ENCODE measurements around the gene TNPO3. TPM values are rescaled to one million over a fixed set of nuclear protein-coding genes. Genes with fewer than 3 reads are reported as not detected.

Gene TNPO3
- polyA plus RNA-seq, 1 of the 3 experiments (the other 2 are of a cell fraction), result 27.8 TPM

DNA sequence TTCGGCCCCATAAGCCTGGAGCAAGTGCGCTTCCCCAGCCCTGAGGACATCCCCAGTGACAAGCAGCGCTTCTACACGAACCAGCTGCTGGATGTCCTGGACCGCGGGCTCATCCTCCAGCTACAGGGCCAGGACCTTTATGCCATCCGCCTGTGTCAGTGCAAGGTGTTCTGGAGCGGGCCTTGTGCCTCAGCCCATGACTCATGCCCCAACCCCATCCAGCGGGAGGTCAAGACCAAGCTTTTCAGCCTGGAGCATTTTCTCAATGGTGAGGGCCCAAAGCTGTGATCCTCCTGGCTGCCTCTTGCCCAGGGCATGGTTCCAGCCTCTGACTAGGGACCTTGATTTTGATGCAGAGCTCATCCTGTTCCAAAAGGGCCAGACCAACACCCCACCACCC, 107.1 kb downstream of the TNPO3 start (continued):
- TF ChIP-seq MEF2A (IDR thresholded peaks at IDR 0.05; ENCODE audit: borderline replicate concordance, low read depth) (no peak), TCF12 (IDR thresholded peaks at IDR 0.05) (no peak), POLR2AphosphoS5 (IDR thresholded peaks at IDR 0.05; ENCODE audit: low read depth, low read length) (no peak)

DNA sequence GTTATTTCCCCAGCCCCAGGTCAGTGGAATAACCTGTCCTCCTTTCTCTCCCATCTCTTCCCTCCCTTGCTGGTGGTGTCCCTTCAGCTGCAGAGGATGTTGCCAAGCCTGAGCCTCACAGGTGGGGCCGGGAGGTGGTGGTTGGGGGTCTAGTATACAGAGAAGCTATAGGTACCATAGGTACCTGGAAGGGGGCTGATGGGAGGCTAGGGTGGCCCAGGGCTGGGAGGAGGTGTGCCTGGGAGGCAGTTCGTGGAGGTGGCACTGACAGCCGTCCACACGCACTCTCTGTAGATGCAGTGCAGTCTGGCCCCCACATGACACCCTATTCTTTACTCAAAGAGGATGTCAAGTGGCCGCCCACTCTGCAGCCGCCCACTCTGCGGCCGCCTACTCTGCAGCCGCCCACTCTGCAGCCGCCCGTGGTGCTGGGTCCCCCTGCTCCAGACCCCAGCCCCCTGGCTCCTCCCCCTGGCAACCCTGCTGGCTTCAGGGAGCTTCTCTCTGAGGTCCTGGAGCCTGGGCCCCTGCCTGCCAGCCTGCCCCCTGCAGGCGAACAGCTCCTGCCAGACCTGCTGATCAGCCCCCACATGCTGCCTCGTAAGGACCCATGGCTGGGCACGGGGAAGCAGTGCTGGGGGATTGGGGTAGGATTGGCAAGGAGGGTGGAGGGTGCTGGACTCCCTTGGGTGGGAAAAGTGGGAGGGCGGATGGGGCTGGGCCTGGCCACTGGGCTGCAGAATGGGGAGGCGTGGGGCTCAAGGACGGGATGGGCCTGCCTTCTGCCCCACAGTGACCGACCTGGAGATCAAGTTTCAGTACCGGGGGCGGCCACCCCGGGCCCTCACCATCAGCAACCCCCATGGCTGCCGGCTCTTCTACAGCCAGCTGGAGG, 107.7 kb downstream of the TNPO3 start:
- Histone ChIP-seq H3K9me3 (no peaks in the 10 kb centered on the region), H3K36me3 (replicated peaks in 1 of 2; ENCODE audit: control insufficient read depth in 1 of 2, insufficient read depth in 2 of 2, low read length in 1 of 2) (peaks cover 6 to 15% of the 10 kb centered on the region in 2 experiments), H3K4me3 (ENCODE audit: low read depth in 2 of 2, low read length in 1 of 2) (no peak overlapping the region), H3F3A (replicated peaks; ENCODE audit: insufficient read depth) (no peaks in the 10 kb centered on the region), H3K79me2 (ENCODE audit: insufficient read depth) (no peaks in the 10 kb centered on the region), H4K20me1 (ENCODE audit: insufficient read depth) (no peaks in the 10 kb centered on the region), H3K27me3 (ENCODE audit: insufficient read depth) (no peaks in the 10 kb centered on the region), H2AFZ (ENCODE audit: low read depth) (no peak overlapping the region), H3K27ac (ENCODE audit: low read depth in 2 of 2, low read length in 1 of 2) (no peak overlapping the region), H3K9ac (no peak overlapping the region), H3K4me1 (ENCODE audit: control insufficient read depth in 1 of 2, insufficient read depth in 2 of 2, low read depth in 1 of 2, low read length in 1 of 2) (peaks cover 0 to 28% of the 10 kb centered on the region in 2 experiments; a peak in 2 of 4 replicates), H3K4me2 (no peak overlapping the region), H3K9me2 (no peaks in the 10 kb centered on the region)
- CTCF ChIA-PET, result interaction anchor here (0.6 to 2.5 kb wide), 10 partner anchors 8 to 271 kb away, joined by 3 to 8 read pairs (median 4); partner anchors contain the start of gene IRF5
- TF ChIP-seq NRF1 (IDR thresholded peaks at IDR 0.05; ENCODE audit: low read depth, low read length), result no peak
- TF ChIP-seq TEAD4 (IDR thresholded peaks at IDR 0.05; ENCODE audit: borderline replicate concordance, insufficient read depth), result no peak
- TF ChIP-seq, protein P1, sequence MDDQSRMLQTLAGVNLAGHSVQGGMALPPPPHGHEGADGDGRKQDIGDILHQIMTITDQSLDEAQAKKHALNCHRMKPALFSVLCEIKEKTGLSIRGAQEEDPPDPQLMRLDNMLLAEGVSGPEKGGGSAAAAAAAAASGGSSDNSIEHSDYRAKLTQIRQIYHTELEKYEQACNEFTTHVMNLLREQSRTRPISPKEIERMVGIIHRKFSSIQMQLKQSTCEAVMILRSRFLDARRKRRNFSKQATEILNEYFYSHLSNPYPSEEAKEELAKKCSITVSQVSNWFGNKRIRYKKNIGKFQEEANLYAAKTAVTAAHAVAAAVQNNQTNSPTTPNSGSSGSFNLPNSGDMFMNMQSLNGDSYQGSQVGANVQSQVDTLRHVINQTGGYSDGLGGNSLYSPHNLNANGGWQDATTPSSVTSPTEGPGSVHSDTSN (IDR thresholded peaks at IDR 0.05), result no peak
- TF ChIP-seq FOSL2 (IDR thresholded peaks at IDR 0.05; ENCODE audit: borderline replicate concordance, low read depth), result no peak
- TF ChIP-seq TAF1 (IDR thresholded peaks at IDR 0.05; ENCODE audit: borderline replicate concordance, low read depth, low read length), result no peak
- TF ChIP-seq RCOR1 (IDR thresholded peaks at IDR 0.05; ENCODE audit: low read length), result no peak
- POLR2A ChIA-PET, result interaction anchor here (1.0 to 1.4 kb wide), 2 partner anchors 8 to 9 kb away, joined by 3 to 7 read pairs; partner anchors contain the start of gene IRF5
- WGBS (ENCODE audit: low lambda C conversion rate), result 84% methylated on average over 11 of the region's 22 CpGs
- peak; percentile 43 for DNase-seq

GRCh38 chr7:128945668-128946366, 109.1 kb downstream of the TNPO3 start:
- Histone ChIP-seq H3K27ac (ENCODE audit: low read depth in 2 of 2, low read length in 1 of 2) (no peak overlapping the region), H3K9me2 (no peaks in the 10 kb centered on the region), H2AFZ (ENCODE audit: low read depth) (no peak overlapping the region), H3K27me3 (ENCODE audit: insufficient read depth) (no peaks in the 10 kb centered on the region), H3K9me3 (no peaks in the 10 kb centered on the region), H3K4me2 (no peak overlapping the region), H3K4me1 (ENCODE audit: control insufficient read depth in 1 of 2, insufficient read depth in 2 of 2, low read depth in 1 of 2, low read length in 1 of 2) (peaks cover 0 to 17% of the 10 kb centered on the region in 2 experiments; a peak in 2 of 4 replicates), H3K9ac (no peak overlapping the region), H3F3A (replicated peaks; ENCODE audit: insufficient read depth) (no peaks in the 10 kb centered on the region), H3K36me3 (replicated peaks in 1 of 2; ENCODE audit: control insufficient read depth in 1 of 2, insufficient read depth in 2 of 2, low read length in 1 of 2) (peaks cover under 1 to 2% of the 10 kb centered on the region in 2 experiments), H4K20me1 (ENCODE audit: insufficient read depth) (no peaks in the 10 kb centered on the region), H3K4me3 (ENCODE audit: low read depth in 2 of 2, low read length in 1 of 2) (no peak overlapping the region), H3K79me2 (ENCODE audit: insufficient read depth) (no peaks in the 10 kb centered on the region)
- peak; percentile 33 for DNase-seq
- POLR2A ChIA-PET, result interaction anchor here (1.3 kb wide), 1 partner anchor 14 kb away, joined by 3 read pairs; no protein-coding TSS in a partner anchor
- CTCF ChIA-PET, result interaction anchor here (0.9 to 1.6 kb wide), 2 partner anchors 43 to 66 kb away, joined by 3 read pairs; no protein-coding TSS in a partner anchor
- TF ChIP-seq MEF2A (IDR thresholded peaks at IDR 0.05; ENCODE audit: borderline replicate concordance, low read depth) (no peak), RFX5 (IDR thresholded peaks at IDR 0.05; ENCODE audit: low read length) (no peak), TEAD4 (IDR thresholded peaks at IDR 0.05; ENCODE audit: borderline replicate concordance, insufficient read depth) (no peak), YY1 (IDR thresholded peaks at IDR 0.05; ENCODE audit: low read depth) (no peak), NFIC (IDR thresholded peaks at IDR 0.05; ENCODE audit: borderline replicate concordance) (no peak), EP300 (IDR thresholded peaks at IDR 0.05; ENCODE audit: borderline replicate concordance in 1 of 2, low read depth in 1 of 2, low read length in 1 of 2) (no peak), CHD2 (IDR thresholded peaks at IDR 0.05; ENCODE audit: low read length, partially characterized antibody) (no peak), GABPA (IDR thresholded peaks at IDR 0.05; ENCODE audit: low read depth) (no peak)
- TF ChIP-seq, protein P2, sequence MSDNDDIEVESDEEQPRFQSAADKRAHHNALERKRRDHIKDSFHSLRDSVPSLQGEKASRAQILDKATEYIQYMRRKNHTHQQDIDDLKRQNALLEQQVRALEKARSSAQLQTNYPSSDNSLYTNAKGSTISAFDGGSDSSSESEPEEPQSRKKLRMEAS (IDR thresholded peaks at IDR 0.05; ENCODE audit: low read depth), result no peak
- TF ChIP-seq, protein P3, sequence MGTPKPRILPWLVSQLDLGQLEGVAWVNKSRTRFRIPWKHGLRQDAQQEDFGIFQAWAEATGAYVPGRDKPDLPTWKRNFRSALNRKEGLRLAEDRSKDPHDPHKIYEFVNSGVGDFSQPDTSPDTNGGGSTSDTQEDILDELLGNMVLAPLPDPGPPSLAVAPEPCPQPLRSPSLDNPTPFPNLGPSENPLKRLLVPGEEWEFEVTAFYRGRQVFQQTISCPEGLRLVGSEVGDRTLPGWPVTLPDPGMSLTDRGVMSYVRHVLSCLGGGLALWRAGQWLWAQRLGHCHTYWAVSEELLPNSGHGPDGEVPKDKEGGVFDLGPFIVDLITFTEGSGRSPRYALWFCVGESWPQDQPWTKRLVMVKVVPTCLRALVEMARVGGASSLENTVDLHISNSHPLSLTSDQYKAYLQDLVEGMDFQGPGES (IDR thresholded peaks at IDR 0.05; ENCODE audit: low read depth, low read length), result no peak
- 92% methylated on average over 20 of the region's 21 CpGs for WGBS (ENCODE audit: low lambda C conversion rate)

Data from SK-N-SH (cell line).